Natural killer cell (primary cell): ENCODE measurements around the gene POLG. TPM values are rescaled to one million over a fixed set of nuclear protein-coding genes. Genes with fewer than 3 reads are reported as not detected.

Experiments
- ATAC-seq, 3 donors: fragments of 150-1000 bp in 2 of 3; fragments of 200-7000 bp in 1 of 3; cut with Tn5 transposase; 1 replicate in 1 of 3; 2 replicates in 2 of 3; pipeline ENCODE4 v1.10.0; 2021; ENCODE audit warnings: mild to moderate bottlenecking in 2 of 3, moderate library complexity in 2 of 3
- DNase-seq, 2 donors: peaks; one replicate each; pipeline versions ENCODE4 v3.0.0 to v3.0.0-alpha.2; 2013 to 2021; ENCODE audit warnings: mixed read lengths in 1 of 2
- H3K27ac ChIP-seq: one replicate; pipeline ENCODE4 v1.5.1; 2013; ENCODE audit warnings: mild to moderate bottlenecking, low read length
- H3K27me3 ChIP-seq: one replicate; pipeline ENCODE4 v1.6.1; 2013; ENCODE audit warnings: low read length; ENCODE audit not compliant: control insufficient read depth, insufficient read depth
- H3K36me3 ChIP-seq: one replicate; pipeline ENCODE4 v1.6.1; 2013; ENCODE audit warnings: low read length; ENCODE audit not compliant: control insufficient read depth, insufficient read depth
- H3K4me1 ChIP-seq: one replicate; pipeline ENCODE4 v1.6.1; 2013; ENCODE audit warnings: low read length; ENCODE audit not compliant: control insufficient read depth, insufficient read depth
- H3K4me3 ChIP-seq: one replicate; pipeline ENCODE4 v1.5.1; 2013; ENCODE audit warnings: low read length
- H3K9me3 ChIP-seq: one replicate; pipeline ENCODE4 v1.6.1; 2013; ENCODE audit warnings: low read length; ENCODE audit not compliant: control insufficient read depth, insufficient read depth
- H3K27ac Mint-ChIP-seq, 2 donors: one replicate each; pipeline ENCODE4 v1.8.0; 2022; ENCODE audit warnings: mild to moderate bottlenecking in 2 of 2, mixed read lengths in 2 of 2, moderate library complexity in 1 of 2
- H3K27me3 Mint-ChIP-seq, 2 donors: one replicate each; pipeline ENCODE4 v1.8.0; 2022; ENCODE audit warnings: low read depth in 2 of 2, mixed read lengths in 2 of 2
- H3K36me3 Mint-ChIP-seq: one replicate; pipeline ENCODE4 v1.8.0; 2022; ENCODE audit warnings: mixed read lengths
- H3K4me1 Mint-ChIP-seq, 2 donors: one replicate each; pipeline ENCODE4 v1.8.0; 2022; ENCODE audit warnings: mixed read lengths in 2 of 2
- H3K4me3 Mint-ChIP-seq: one replicate; pipeline ENCODE4 v1.8.0; 2022; ENCODE audit warnings: mild to moderate bottlenecking, moderate library complexity, mixed read lengths
- H3K9me3 Mint-ChIP-seq, 2 donors: one replicate each; pipeline ENCODE4 v1.8.0; 2022; ENCODE audit warnings: mixed read lengths in 2 of 2
- WGBS: methylation state at CpG from one replicate; pipeline ENCODE4 v1.1.7; 2013; ENCODE audit warnings: missing lambda C conversion rate; ENCODE audit not compliant: insufficient coverage; 5-methylcytosine and 5-hydroxymethylcytosine counted together
- intact Hi-C: fragments of 100-400 bp; cut with micrococcal nuclease; formaldehyde crosslinking; loops from one replicate; pipeline ENCODE4 v1.14.2; 2022
- total RNA-seq, 4 donors: library from RNA; stranded (reverse); fragments of 120-200 nt in 1 of 4; gene quantifications; one replicate each; pipeline versions ENCODE4 v1.2.3 to v1.2.4, GENCODE V29; 2013 to 2022
- TF ChIP-seq, protein P1 (sequence below): fragments of 200-600 bp; IDR thresholded peaks from one replicate; pipeline ENCODE4 v1.8.0; 2022; ENCODE audit warnings: antibody characterized with exemption

Gene POLG
- total RNA-seq, 3 donors from 2014 or later (not counting 1 experiment from before 2014, with no cell fraction given): 205 to 253 (median 238) TPM

DNA sequence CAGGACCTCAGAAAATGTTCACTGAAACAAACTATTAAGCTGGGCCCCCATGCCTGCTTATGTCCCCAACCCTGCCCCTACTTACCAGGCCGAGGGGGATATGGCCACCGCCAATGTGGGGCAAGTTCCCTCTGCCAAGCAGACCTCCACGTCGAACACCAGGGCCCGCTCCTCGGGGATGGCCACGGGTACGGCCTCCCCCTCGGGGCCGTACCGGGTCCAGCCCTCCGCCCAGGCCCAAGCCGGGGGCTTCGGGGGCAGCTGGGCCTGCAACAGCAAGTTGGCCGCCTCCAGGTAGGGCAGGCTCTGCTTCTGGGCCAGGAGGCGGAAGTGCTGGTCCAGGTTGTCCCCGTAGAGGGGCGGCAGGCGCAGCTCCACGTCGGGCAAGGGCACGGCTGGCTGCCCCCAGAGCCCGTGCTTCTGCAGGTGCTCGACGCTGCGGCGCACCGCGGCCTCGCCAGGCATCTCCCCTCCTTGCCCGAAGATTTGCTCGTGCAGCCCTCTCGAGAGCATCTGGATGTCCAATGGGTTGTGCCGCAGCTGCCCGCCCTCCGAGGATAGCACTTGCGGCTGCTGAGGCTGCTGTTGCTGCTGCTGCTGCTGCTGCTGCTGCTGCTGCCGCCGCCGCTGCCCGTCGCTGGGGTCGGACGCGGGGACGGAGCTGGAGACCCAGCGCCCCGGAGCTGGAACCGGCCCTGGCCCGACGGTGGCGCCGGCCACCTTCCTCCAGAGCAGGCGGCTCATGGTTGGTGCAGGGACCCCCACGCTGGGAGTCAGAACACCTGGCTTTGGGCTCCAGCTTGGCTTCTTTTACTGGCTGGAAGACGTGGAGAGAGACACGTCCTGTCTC, 1.4 kb downstream of the POLG start:
- peaks cover 64% of the 10 kb centered on the region for H3K4me1 ChIP-seq
- peak overlapping the region; percentile 66 for H3K4me3 ChIP-seq
- H3K27ac ChIP-seq: peak overlapping the region; percentile 66
- peaks cover 47% of the 10 kb centered on the region for H3K36me3 ChIP-seq
- DNase-seq: no peak
- ATAC-seq: no peak
- intact Hi-C loops: loop anchor here (5.0 to 10.0 kb wide), 2 partner anchors 91 to 128 kb away; partner anchors contain the start of gene FANCI
- H3K4me3 Mint-ChIP-seq: peak overlapping the region; percentile 85
- no peaks in the 10 kb centered on the region for H3K9me3 Mint-ChIP-seq
- H3K27me3 Mint-ChIP-seq: peaks cover 0 to 3% of the 10 kb centered on the region in 2 donors
- peaks cover 18% of the 10 kb centered on the region for H3K36me3 Mint-ChIP-seq
- H3K4me1 Mint-ChIP-seq: peaks cover 58 to 60% of the 10 kb centered on the region in 2 donors
- H3K9me3 ChIP-seq: no peaks in the 10 kb centered on the region
- no peaks in the 10 kb centered on the region for H3K27me3 ChIP-seq
- H3K27ac Mint-ChIP-seq: peak overlapping the region; percentile 99 to 100
- WGBS: 94% methylated on average over 57 of the region's 57 CpGs
- TF ChIP-seq, protein P1, sequence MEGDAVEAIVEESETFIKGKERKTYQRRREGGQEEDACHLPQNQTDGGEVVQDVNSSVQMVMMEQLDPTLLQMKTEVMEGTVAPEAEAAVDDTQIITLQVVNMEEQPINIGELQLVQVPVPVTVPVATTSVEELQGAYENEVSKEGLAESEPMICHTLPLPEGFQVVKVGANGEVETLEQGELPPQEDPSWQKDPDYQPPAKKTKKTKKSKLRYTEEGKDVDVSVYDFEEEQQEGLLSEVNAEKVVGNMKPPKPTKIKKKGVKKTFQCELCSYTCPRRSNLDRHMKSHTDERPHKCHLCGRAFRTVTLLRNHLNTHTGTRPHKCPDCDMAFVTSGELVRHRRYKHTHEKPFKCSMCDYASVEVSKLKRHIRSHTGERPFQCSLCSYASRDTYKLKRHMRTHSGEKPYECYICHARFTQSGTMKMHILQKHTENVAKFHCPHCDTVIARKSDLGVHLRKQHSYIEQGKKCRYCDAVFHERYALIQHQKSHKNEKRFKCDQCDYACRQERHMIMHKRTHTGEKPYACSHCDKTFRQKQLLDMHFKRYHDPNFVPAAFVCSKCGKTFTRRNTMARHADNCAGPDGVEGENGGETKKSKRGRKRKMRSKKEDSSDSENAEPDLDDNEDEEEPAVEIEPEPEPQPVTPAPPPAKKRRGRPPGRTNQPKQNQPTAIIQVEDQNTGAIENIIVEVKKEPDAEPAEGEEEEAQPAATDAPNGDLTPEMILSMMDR: no peak

DNA sequence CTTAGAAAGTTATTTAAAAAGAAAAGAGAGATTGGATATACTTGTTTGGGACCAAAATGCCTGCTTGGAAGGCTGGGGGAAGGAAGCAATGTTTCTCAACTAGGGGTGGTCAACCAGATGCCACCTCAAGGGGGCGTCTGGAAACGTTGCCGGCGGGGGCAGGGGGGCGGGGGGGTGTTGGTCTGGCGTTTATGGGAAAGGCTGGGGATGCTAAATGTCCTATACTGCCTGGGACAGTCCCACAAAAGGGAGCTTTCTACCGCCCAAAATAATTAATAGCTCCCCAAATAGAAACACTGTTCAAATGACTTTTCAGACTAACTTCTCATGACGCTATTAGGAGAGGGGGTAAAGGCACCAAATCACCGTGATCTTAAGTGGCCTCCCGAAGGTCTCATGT, 2.2 kb downstream of the POLG start:
- peak overlapping the region; percentile 85 for H3K4me3 Mint-ChIP-seq
- H3K9me3 Mint-ChIP-seq: no peaks in the 10 kb centered on the region
- WGBS: 80% methylated on average over 3 of the region's 10 CpGs
- Histone ChIP-seq H3K4me1 (peaks cover 67% of the 10 kb centered on the region), H3K9me3 (no peaks in the 10 kb centered on the region), H3K4me3 (no peak overlapping the region), H3K27me3 (no peaks in the 10 kb centered on the region), H3K27ac (no peak overlapping the region), H3K36me3 (peaks cover 55% of the 10 kb centered on the region)
- peaks cover 63 to 66% of the 10 kb centered on the region in 2 donors for H3K4me1 Mint-ChIP-seq
- DNase-seq (peak in 1 of 2 donors; percentile 59), ATAC-seq (no peak)
- intact Hi-C loops: loop anchor here (5.0 to 10.0 kb wide), 2 partner anchors 90 to 128 kb away; partner anchors contain the start of gene FANCI
- H3K27ac Mint-ChIP-seq: peak overlapping the region; percentile 83 to 89
- peaks cover 0 to 3% of the 10 kb centered on the region in 2 donors for H3K27me3 Mint-ChIP-seq
- H3K36me3 Mint-ChIP-seq: peaks cover 18% of the 10 kb centered on the region
- TF ChIP-seq, protein P1: peak; percentile 15

DNA sequence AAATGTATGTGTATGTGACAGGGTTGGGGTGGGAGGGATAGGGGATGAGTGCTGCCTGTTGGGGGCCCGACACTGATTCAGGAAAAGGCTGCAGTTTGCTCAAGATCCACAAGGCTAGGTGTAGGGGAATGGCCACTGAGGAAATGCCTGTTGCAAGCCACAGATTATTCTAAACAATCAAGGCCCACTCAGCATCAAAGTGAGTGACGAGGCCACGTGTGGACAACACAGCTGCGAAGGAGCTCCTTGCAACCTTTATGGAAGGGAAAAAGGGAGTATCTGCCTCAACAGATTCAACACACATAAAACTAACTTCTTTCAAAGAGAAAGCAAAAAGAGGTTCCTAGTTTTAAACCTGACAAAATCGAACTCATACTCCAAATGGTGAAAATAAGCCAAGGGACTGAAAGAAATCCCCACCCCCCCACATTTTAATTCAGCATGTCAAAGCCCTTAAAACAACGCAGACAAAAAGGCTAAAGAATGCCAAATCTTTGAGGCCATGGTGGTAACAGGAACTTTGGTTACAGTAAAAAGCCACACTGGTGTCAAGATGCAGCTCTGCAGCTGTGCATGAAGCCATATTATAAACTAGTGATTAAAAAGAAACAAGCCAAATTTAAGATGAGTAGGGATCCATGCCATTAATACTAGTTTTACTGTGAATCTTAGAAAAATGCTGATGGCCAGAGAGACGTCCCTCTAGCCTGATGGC, 3.6 kb downstream of the POLG start:
- Histone ChIP-seq H3K27me3 (no peaks in the 10 kb centered on the region), H3K4me1 (peaks cover 71% of the 10 kb centered on the region), H3K4me3 (no peak overlapping the region), H3K36me3 (peaks cover 69% of the 10 kb centered on the region), H3K9me3 (no peaks in the 10 kb centered on the region), H3K27ac (no peak overlapping the region)
- TF ChIP-seq, protein P1: no peak
- Mint-ChIP-seq H3K27ac (peak overlapping the region; percentile 83 to 89), H3K4me3 (peak overlapping the region; percentile 85), H3K9me3 (no peaks in the 10 kb centered on the region), H3K27me3 (peaks cover 0 to 3% of the 10 kb centered on the region in 2 donors), H3K4me1 (peaks cover 65 to 78% of the 10 kb centered on the region in 2 donors), H3K36me3 (peaks cover 18% of the 10 kb centered on the region)
- intact Hi-C loops: loop anchor here (5.0 to 10.0 kb wide), 2 partner anchors 89 to 126 kb away; partner anchors contain the start of gene FANCI
- 62% methylated on average over 6 of the region's 7 CpGs for WGBS
- no peak for ATAC-seq
- no peak for DNase-seq
